ENCODE results near the gene CDH4.

DNA sequence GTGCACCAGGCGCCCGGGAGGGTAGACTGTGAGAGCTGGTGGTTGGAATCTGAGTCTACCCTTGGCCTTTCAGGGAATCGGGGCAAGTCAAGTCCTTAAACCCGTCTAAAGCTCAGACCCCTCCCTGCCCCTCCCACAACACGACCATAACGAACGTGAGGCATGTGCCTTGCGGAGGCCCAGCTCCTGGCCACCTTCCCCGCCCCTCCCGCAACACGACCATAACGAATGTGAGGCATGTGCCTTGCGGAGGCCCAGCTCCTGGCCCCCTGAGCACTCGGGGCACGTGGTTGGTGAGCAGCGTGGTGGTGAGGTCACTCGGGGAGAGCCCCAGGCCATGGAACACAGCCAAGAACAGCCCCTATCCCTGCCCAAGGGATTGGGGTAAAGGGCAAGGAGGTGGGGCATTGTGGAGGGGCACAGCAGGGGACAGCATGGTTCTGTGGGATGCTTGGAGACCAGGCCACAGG, 681.5 kb downstream of the CDH4 start:
- TF ChIP-seq POLR2A (IDR thresholded peaks at IDR 0.05): no peak
- TF ChIP-seq, protein P1, sequence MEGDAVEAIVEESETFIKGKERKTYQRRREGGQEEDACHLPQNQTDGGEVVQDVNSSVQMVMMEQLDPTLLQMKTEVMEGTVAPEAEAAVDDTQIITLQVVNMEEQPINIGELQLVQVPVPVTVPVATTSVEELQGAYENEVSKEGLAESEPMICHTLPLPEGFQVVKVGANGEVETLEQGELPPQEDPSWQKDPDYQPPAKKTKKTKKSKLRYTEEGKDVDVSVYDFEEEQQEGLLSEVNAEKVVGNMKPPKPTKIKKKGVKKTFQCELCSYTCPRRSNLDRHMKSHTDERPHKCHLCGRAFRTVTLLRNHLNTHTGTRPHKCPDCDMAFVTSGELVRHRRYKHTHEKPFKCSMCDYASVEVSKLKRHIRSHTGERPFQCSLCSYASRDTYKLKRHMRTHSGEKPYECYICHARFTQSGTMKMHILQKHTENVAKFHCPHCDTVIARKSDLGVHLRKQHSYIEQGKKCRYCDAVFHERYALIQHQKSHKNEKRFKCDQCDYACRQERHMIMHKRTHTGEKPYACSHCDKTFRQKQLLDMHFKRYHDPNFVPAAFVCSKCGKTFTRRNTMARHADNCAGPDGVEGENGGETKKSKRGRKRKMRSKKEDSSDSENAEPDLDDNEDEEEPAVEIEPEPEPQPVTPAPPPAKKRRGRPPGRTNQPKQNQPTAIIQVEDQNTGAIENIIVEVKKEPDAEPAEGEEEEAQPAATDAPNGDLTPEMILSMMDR (IDR thresholded peaks at IDR 0.05): no peak

Measured in upper lobe of left lung (tissue), 4 donors.